ENCODE data around the gene TRAF2.

TRAF2 gene

DNA sequence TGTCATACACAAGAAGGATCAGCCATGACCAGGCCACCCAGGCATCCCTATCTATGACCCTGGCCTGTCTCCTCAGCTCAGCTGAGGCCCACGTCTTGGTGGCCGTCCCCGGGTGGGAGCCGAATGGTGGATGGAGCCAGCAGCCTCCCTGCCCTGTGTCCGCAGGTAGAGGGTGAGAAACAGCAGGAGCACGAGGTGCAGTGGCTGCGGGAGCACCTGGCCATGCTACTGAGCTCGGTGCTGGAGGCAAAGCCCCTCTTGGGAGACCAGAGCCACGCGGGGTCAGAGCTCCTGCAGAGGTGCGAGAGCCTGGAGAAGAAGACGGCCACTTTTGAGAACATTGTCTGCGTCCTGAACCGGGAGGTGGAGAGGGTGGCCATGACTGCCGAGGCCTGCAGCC lies 33.8 kb downstream of the TRAF2 start:
- no peak overlapping the region for H3K4me3 ChIP-seq (replicated peaks; ENCODE audit: low read depth, low read length)
- H3K36me3 ChIP-seq (ENCODE audit: control insufficient read depth, insufficient read depth, low read length), result peaks cover 39% of the 10 kb centered on the region
- no peaks in the 10 kb centered on the region for H3K27me3 ChIP-seq (replicated peaks; ENCODE audit: control insufficient read depth, insufficient read depth, low read length)
- TF ChIP-seq, protein P1, sequence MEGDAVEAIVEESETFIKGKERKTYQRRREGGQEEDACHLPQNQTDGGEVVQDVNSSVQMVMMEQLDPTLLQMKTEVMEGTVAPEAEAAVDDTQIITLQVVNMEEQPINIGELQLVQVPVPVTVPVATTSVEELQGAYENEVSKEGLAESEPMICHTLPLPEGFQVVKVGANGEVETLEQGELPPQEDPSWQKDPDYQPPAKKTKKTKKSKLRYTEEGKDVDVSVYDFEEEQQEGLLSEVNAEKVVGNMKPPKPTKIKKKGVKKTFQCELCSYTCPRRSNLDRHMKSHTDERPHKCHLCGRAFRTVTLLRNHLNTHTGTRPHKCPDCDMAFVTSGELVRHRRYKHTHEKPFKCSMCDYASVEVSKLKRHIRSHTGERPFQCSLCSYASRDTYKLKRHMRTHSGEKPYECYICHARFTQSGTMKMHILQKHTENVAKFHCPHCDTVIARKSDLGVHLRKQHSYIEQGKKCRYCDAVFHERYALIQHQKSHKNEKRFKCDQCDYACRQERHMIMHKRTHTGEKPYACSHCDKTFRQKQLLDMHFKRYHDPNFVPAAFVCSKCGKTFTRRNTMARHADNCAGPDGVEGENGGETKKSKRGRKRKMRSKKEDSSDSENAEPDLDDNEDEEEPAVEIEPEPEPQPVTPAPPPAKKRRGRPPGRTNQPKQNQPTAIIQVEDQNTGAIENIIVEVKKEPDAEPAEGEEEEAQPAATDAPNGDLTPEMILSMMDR (IDR thresholded peaks at IDR 0.05; ENCODE audit: insufficient read depth, low read length, poor library complexity, severe bottlenecking), result no peak
- no peak for DNase-seq (ENCODE audit: extremely low read depth, insufficient read length)

DNA sequence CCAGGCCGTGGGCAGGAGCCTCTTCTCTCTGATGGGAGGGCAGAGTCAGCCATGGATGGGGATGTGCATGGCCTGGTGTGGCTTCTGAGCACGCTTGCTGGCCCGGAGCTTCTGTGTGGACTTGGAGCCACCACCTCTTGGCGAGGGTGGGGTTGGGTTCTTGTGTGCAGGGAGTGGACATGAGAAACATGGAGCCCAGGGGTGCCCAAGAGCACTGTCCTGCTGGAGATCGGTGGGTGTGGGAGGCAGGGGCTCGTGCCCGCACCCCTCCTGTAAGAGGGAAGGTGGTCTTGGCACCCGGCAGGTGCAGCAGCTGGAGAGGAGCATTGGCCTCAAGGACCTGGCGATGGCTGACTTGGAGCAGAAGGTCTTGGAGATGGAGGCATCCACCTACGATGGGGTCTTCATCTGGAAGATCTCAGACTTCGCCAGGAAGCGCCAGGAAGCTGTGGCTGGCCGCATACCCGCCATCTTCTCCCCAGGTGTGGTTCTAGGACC lies 34.5 kb downstream of the TRAF2 start:
- no peak overlapping the region for H3K4me3 ChIP-seq (replicated peaks; ENCODE audit: low read depth, low read length)
- H3K36me3 ChIP-seq (ENCODE audit: control insufficient read depth, insufficient read depth, low read length), result peaks cover 42% of the 10 kb centered on the region
- H3K27me3 ChIP-seq (replicated peaks; ENCODE audit: control insufficient read depth, insufficient read depth, low read length), result no peaks in the 10 kb centered on the region
- DNase-seq (ENCODE audit: extremely low read depth, insufficient read length), result no peak
- TF ChIP-seq, protein P1 (IDR thresholded peaks at IDR 0.05; ENCODE audit: insufficient read depth, low read length, poor library complexity, severe bottlenecking), result no peak

DNA sequence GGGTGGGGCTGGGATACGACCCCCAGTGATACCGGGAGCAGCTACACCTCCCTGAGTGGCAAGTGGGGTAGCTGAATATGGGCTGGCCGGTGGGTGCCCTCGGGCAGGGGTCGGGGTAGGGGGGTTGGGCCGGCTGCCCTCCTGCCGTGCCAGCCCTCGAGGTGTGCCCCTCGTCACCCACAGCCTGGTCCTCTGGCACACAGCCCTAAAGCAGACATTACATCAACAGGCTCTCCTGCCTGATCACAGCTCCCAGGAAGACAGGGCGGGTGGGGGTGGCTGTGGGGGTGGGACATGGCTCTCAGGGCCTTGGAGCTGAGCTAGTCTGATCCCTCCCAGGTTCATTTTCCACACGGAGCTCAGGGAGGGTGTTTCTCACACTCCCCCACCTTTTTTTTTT lies 35.0 kb downstream of the TRAF2 start:
- TF ChIP-seq, protein P1 (IDR thresholded peaks at IDR 0.05; ENCODE audit: insufficient read depth, low read length, poor library complexity, severe bottlenecking), result no peak
- Histone ChIP-seq H3K27me3 (replicated peaks; ENCODE audit: control insufficient read depth, insufficient read depth, low read length) (no peaks in the 10 kb centered on the region), H3K4me3 (replicated peaks; ENCODE audit: low read depth, low read length) (no peak overlapping the region), H3K36me3 (ENCODE audit: control insufficient read depth, insufficient read depth, low read length) (peaks cover 43% of the 10 kb centered on the region)
- DNase-seq (ENCODE audit: extremely low read depth, insufficient read length), result no peak

DNA sequence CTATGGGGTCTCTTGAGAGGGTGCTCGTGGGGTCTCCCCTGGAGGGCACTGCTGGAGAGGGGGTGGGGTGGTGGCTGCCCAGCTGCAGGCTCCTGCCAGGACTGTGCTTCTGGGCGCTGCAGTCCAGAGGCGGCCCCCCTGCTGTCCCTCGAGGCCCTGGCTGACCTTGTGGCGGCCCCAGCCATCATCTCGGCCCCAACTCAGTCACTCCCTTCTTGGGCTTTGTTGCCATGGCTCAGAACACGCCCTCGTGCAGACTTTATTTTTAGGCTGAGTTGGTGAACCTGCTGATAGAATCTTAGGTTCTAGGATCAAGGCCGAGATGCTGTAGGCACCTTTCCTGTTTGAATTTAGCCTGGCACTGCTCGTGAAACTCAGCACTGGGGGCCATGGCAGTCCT lies 35.4 kb downstream of the TRAF2 start:
- no peak overlapping the region for H3K4me3 ChIP-seq (replicated peaks; ENCODE audit: low read depth, low read length)
- DNase-seq (ENCODE audit: extremely low read depth, insufficient read length), result no peak
- H3K27me3 ChIP-seq (replicated peaks; ENCODE audit: control insufficient read depth, insufficient read depth, low read length), result no peaks in the 10 kb centered on the region
- TF ChIP-seq, protein P1 (IDR thresholded peaks at IDR 0.05; ENCODE audit: insufficient read depth, low read length, poor library complexity, severe bottlenecking), result no peak
- peaks cover 43% of the 10 kb centered on the region for H3K36me3 ChIP-seq (ENCODE audit: control insufficient read depth, insufficient read depth, low read length)

DNA sequence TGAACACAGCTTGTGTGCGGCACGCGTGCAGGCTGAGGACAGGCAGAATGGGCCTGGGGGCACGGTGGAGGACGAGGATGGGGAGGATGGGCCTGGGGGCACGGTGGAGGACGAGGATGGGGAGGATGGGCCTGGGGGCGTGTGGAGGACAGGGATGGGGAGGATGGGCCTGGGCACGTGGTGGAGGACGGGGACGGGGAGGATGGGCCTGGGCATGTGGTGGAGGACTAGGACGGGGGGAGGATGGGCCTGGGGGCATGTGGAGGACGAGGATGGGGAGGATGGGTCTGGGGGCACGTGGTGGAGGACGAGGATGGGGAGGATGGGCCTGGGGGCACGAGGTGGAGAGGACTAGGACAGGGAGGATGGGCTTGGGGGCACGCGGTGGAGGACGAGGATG lies 36.2 kb downstream of the TRAF2 start:
- Histone ChIP-seq H3K4me3 (replicated peaks; ENCODE audit: low read depth, low read length) (no peak overlapping the region), H3K27me3 (replicated peaks; ENCODE audit: control insufficient read depth, insufficient read depth, low read length) (no peaks in the 10 kb centered on the region), H3K36me3 (ENCODE audit: control insufficient read depth, insufficient read depth, low read length) (peaks cover 41% of the 10 kb centered on the region)
- no peak for DNase-seq (ENCODE audit: extremely low read depth, insufficient read length)
- TF ChIP-seq, protein P1 (IDR thresholded peaks at IDR 0.05; ENCODE audit: insufficient read depth, low read length, poor library complexity, severe bottlenecking), result no peak

DNA sequence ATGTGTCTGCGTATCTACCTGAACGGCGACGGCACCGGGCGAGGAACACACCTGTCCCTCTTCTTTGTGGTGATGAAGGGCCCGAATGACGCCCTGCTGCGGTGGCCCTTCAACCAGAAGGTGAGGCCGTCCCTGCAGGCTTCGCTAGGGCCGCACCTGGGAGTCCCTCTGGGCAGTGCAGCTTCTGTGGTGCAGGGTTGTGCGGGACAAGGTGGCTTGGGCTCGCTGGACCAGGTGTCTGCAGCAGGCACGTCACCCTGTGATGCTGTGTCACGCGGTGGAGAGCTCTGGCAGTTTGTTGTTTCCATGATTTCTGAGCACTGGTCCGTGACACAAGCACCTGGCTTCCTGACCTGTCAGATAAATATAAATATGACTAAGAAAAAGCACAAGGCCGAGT lies 37.6 kb downstream of the TRAF2 start:
- H3K36me3 ChIP-seq (ENCODE audit: control insufficient read depth, insufficient read depth, low read length), result peaks cover 49% of the 10 kb centered on the region
- no peak overlapping the region for H3K4me3 ChIP-seq (replicated peaks; ENCODE audit: low read depth, low read length)
- no peaks in the 10 kb centered on the region for H3K27me3 ChIP-seq (replicated peaks; ENCODE audit: control insufficient read depth, insufficient read depth, low read length)
- TF ChIP-seq, protein P1 (IDR thresholded peaks at IDR 0.05; ENCODE audit: insufficient read depth, low read length, poor library complexity, severe bottlenecking), result no peak
- DNase-seq (ENCODE audit: extremely low read depth, insufficient read length), result no peak
